ENCODE data around the gene IQGAP2. TPM values are rescaled to one million over a fixed set of nuclear protein-coding genes. Genes with fewer than 3 reads are reported as not detected.
A peak's percentile ranks its signal among the peaks of the same experiment; 100 is the strongest.

The IQGAP2 gene
- total and polyA plus RNA-seq, 8 donors, result 15.6 to 29.1 (median 17.1) TPM

DNA sequence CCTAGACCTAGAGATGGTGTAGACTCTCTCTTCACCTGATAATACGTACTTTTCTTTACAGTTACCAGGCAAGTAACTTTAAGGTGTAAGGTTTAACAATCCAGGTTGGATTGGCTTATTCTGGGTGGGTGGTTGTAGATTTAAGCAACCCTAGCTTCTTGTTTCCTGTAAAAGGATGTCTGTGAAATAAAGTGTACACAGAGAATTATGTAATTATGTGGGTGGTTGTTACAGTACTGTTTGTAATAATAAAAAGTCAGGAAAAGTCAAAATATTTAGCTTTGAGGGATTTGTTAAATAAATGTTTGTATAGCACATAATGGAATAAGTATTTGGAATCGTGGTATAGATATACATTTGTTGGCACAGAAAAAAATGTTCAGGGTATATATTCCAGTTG is 269.2 kb downstream of the IQGAP2 start:
- H3K4me1 ChIP-seq, result no peaks in the 10 kb centered on the region
- no peak for ATAC-seq
- peaks cover 0 to 45% of the 10 kb centered on the region in 2 donors for H3K36me3 ChIP-seq
- H3K27me3 ChIP-seq, result no peaks in the 10 kb centered on the region
- peak overlapping the region in 1 of 2 donors; percentile 29 for H3K27ac ChIP-seq
- intact Hi-C loops (cut with DNase I), result no loop called here
- no peak for DNase-seq
- H3K4me3 ChIP-seq, result no peak overlapping the region
- TF ChIP-seq, protein P1, sequence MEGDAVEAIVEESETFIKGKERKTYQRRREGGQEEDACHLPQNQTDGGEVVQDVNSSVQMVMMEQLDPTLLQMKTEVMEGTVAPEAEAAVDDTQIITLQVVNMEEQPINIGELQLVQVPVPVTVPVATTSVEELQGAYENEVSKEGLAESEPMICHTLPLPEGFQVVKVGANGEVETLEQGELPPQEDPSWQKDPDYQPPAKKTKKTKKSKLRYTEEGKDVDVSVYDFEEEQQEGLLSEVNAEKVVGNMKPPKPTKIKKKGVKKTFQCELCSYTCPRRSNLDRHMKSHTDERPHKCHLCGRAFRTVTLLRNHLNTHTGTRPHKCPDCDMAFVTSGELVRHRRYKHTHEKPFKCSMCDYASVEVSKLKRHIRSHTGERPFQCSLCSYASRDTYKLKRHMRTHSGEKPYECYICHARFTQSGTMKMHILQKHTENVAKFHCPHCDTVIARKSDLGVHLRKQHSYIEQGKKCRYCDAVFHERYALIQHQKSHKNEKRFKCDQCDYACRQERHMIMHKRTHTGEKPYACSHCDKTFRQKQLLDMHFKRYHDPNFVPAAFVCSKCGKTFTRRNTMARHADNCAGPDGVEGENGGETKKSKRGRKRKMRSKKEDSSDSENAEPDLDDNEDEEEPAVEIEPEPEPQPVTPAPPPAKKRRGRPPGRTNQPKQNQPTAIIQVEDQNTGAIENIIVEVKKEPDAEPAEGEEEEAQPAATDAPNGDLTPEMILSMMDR (IDR thresholded peaks at IDR 0.05), result no peak
- H3K9me3 ChIP-seq, result no peaks in the 10 kb centered on the region

DNA sequence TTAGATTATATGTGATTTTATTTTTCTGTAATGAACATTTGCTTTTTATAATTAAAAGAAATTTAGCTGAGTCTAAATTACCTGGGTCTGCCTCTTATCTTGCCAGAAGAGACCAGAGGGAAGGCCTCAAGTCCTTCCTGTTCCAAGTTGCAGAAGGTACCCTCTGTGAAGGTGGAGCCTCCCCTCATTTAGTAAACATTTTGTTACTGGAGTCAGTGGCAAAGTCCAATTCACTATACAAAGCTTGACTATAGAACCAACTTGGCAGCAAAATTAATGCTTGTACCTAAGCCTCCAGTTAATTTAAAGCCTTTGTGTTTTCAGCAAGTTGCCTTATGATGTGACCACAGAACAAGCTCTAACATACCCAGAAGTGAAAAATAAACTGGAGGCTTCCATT is 270.0 kb downstream of the IQGAP2 start:
- intact Hi-C loops (cut with DNase I), result no loop called here
- no peak for ATAC-seq
- no peaks in the 10 kb centered on the region for H3K27me3 ChIP-seq

DNA sequence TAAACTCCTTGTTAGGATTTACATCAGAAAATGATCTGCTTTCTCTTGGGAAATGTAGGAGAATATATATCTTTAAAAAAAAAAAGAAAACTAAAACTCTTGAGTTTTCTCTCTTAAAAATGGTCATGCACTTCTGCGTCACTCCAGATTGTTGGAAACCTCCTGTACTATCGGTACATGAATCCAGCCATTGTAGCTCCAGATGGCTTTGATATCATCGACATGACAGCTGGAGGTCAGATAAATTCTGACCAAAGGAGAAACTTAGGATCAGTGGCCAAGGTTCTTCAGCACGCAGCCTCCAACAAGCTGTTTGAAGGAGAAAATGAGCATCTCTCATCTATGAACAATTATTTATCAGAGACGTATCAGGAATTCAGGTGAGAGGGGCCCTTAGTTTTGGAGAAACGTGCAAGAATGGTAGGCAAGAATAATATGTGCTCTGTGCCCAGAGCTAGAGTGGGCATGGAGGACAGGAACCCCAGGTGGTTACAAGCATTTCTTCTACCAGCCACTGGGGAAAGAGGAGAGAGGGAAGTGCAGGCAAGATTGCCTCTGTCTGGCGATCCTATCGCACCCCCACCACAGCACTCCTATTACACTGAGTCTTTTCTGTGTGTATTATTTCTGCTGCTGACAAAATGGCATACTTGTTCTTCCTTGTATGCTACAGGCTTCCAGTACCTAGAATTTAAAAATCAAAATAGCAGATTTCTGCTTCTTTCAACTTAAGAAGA is 271.4 kb downstream of the IQGAP2 start:
- Histone ChIP-seq H3K27ac (no peak overlapping the region), H3K4me1 (no peaks in the 10 kb centered on the region), H3K9me3 (no peaks in the 10 kb centered on the region), H3K36me3 (peaks cover 0 to 49% of the 10 kb centered on the region in 2 donors), H3K4me3 (no peak overlapping the region), H3K27me3 (no peaks in the 10 kb centered on the region)
- DNase-seq (no peak), ATAC-seq (no peak)
- intact Hi-C loops (cut with DNase I), result no loop called here
- TF ChIP-seq, protein P1 (IDR thresholded peaks at IDR 0.05), result no peak

More for the DNA sequence above, 270.0 kb downstream of the IQGAP2 start:
- Histone ChIP-seq H3K4me1 (no peaks in the 10 kb centered on the region), H3K9me3 (no peaks in the 10 kb centered on the region), H3K27ac (no peak overlapping the region), H3K36me3 (peaks cover 0 to 52% of the 10 kb centered on the region in 2 donors), H3K4me3 (no peak overlapping the region)
- DNase-seq, result no peak
- TF ChIP-seq, protein P1 (IDR thresholded peaks at IDR 0.05), result no peak

DNA sequence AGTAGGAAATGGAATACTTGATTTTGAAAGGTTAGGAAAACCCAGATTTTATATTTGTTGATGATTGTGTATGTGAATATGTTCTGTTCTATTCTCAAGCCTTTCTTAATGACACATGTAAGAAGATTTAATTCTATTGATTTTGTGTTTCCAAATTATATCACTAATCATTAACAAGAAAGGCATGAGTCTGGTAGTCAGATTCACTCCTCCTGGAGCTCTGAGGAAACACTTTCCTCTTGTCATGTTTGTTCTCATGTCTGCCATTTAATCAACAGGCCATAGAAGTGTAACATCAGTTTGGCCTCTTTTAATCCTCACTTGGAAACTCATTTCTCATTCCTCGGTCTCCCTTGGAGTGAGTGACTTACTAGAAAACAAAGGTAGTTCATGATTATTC is 272.3 kb downstream of the IQGAP2 start:
- no peaks in the 10 kb centered on the region for H3K9me3 ChIP-seq
- ATAC-seq (no peak), DNase-seq (no peak)
- peaks cover 0 to 40% of the 10 kb centered on the region in 2 donors for H3K36me3 ChIP-seq
- intact Hi-C loops (cut with DNase I), result no loop called here
- no peak overlapping the region for H3K27ac ChIP-seq
- H3K4me3 ChIP-seq, result no peak overlapping the region
- no peaks in the 10 kb centered on the region for H3K4me1 ChIP-seq
- H3K27me3 ChIP-seq, result no peaks in the 10 kb centered on the region
- TF ChIP-seq, protein P1 (IDR thresholded peaks at IDR 0.05), result no peak

DNA sequence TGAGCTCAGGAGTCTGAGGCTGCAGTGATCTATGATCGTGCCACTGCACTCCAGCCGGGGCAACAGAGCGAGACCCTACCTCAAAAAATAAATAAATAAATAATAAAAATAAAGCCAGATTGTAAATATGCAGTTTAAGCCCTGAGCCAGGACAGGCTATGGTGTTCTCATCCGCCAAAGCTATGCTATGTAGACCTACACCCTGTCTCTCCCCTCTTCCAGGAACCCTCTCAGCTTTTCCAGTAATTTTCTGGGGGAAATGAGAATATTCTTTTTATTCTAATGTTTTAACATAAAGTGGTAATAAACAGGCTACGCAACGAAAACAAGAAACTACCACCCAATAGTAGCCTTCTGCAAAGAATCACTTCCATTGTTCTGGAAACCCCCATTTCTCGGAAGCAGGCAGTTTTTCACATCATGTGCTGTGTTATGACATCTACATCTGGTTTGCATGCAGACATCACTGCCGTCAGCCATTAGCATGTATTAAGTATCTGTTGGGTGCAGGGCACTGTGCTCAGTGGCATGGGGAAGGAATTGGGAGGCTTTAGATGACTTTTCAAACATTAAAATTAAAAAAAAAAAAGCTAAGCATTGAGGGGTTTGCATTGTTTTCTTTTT is 274.9 kb downstream of the IQGAP2 start:
- H3K4me1 ChIP-seq, result no peaks in the 10 kb centered on the region
- H3K27ac ChIP-seq, result no peak overlapping the region
- DNase-seq (no peak), ATAC-seq (no peak)
- H3K4me3 ChIP-seq, result no peak overlapping the region
- no peaks in the 10 kb centered on the region for H3K9me3 ChIP-seq
- TF ChIP-seq, protein P1 (IDR thresholded peaks at IDR 0.05), result no peak
- intact Hi-C loops (cut with DNase I), result no loop called here
- peaks cover 0 to 36% of the 10 kb centered on the region in 2 donors for H3K36me3 ChIP-seq
- no peaks in the 10 kb centered on the region for H3K27me3 ChIP-seq

Measured in left lung (tissue), 10 donors.